Embryonic facial prominence (tissue), 1 donor: ENCODE results near the gene C6orf132.
"Not testable (repeated sequence)": the region's sequence is repeated elsewhere in the genome, so short reads cannot be mapped to it uniquely, and the experiment has no call there.

Experiments used
- DNase-seq: peaks from one replicate; pipeline ENCODE4 v3.0.0-alpha.2; 2016; ENCODE audit errors: extremely low spot score

Gene C6orf132, protein sequence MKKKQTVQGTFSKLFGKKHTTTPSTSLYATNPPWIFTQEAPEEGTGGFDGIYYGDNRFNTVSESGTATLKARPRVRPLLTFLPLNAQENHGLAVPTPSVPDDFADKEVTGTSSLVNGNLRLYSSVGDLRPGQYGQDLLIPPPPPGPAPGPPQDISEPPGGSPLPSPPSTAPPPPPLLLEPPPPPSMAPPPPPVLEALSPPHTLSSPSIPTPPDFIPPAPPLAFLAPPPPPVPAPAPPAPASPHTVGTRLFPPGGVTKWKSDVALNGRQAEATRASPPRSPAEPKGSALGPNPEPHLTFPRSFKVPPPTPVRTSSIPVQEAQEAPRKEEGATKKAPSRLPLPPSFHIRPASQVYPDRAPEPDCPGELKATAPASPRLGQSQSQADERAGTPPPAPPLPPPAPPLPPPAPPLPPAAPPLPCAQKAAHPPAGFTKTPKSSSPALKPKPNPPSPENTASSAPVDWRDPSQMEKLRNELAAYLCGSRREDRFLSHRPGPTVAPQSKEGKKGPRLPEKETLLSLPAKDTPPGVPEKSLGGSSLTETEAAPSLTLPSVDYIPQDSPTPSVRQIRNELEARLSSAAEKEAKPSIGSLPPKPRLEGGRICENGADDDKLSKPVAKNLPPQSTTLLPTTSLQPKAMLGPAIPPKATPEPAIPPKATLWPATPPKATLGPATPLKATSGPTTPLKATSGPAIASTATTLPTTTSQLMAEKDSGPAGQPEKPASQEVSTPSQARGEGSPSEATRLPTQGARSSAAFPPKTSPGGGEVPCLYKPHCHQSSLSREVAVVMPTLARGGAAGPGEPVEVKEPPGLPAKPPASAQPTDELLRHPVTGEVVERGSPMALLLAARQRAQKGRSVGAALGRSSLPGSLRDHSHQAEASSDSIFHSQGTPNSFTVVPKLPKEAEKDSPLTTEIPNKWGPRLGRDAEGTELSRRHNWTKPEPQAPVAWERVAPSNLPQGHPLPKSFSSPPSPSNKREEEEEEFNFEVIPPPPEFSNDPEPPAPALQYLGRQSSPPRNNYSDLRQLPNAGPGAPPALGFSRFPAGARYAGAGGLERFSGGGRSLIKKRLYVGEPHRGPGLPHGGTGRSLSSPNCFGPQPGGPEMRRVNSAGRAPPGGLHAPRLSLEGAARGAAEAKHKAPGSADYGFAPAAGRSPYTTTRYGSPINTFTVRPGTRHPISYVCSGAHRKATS

DNA sequence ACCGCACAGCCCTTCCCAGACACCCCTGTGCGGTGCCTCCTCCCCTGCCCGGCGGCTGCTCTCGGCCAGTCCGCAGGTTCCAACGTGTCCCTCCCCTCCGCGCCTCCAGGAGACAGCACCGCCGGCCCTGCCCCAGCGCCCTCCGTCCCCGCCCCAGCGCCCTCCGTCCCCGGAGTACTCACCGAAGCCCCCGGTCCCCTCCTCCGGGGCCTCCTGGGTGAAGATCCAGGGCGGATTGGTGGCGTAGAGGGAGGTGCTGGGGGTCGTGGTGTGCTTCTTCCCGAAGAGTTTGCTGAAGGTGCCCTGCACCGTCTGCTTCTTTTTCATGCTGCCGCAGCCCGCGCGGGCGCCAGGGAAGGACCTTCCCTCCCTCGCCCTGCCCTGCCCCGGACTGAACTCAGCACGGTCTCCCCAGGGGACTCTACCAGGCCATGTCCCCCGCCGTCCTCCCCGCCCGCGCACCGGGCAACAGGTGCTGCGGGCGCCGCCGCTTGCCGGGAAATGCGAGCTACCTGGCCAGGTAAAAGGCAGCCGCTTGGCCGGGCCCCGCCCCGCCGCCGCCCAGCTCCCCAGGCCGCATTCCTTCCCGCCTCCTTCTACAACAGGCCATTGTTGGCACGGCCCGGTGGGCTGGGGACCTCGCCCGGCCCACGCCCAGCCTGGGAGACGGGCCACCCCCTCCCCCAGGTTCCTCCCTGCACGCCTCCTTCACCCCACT is at the start of gene C6orf132:
Gene C6orf132 (minus strand): TSS at position 503 of the 718 bp plus-strand sequence. CDS start 176 bp downstream, at position 327.
- no peak for DNase-seq

DNA sequence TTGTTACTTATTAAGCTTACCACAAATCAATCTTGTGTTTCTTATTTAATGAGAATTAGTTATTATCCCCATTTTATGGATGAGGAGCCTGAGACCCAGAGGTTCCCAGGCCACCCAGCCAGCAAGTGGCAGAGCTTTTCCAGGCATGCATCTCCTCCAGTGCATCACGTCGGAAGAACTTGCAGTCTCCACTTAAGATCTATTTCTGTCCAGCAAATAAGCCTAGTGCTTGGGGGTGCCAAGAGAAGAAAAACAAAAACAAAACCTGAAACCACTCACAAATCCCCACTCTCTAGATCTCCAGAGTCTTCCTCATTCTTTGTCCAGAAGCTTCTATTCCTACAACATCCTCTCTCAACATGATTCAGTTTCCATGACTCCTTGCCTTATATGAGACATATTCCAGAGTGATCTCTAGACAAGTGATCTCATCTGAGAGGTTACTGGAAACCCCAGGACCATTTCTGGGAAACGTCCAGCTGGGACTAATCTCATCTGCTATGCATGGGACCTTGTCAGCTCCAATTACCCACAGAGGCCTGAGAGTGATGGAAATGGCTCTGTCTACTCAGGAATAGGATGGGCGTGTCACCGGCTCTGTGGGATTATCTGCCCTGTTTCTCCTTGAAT is 48.2 kb upstream of the C6orf132 start:
- DNase-seq: no peak

DNA sequence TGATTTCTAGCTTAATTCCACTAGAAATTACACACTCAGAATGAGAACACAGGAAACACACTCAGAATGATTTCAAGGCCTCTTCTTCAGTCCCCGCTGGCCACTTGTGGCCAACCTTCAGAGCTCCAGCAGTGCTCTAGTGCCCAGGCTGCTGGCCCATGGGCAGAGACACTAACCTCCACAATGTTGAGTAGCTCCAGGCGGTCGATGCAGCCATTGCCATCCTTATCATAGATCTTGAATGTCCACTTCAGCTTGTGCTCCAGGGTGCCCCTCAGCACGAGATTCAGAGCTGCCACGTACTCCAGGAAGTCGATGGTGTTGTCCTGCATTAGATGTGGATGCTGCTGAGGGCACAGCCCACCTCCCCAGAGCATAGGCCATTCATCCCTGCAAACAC is 46.0 kb upstream of the C6orf132 start:
- DNase-seq: no peak

DNA sequence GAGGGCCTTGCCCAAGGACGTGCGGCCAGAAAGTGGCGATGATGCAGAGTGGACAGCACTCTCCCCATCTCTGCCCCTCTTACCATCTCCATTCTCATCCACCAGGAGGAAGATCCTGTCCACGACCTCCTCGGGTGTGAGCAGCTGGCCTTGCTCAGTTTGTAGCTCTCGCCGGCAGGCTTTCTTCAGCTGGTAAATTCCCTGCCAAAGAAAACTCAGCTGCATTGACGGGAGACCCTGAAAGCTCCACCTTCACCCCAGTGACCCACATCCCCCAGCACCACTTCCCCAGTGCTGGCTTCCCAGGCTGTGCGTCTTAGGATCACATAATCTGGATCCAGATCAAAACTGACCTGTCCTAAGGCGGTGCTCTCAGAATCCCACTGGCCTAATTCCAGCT is 43.2 kb upstream of the C6orf132 start:
- no peak for DNase-seq

DNA sequence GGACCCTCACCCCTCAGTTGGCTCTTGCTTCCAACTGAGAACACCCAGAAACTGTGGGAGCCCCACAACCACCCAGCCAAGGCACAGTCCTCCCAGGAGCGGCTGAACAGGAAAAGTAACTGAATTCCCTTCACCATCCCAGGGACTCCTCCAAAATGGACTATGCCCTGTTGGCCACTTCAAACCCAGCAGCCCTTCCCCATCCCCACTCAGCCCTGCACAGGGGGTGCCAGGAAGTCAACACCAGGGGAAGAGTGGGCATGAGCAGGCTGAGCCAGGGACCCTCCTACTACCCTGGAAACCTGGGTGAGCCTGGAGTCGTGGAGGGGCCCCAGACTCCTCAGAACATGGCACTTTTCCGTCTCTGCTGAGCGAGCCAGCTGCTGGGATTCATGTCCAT is 42.1 kb upstream of the C6orf132 start:
- DNase-seq: no peak

DNA sequence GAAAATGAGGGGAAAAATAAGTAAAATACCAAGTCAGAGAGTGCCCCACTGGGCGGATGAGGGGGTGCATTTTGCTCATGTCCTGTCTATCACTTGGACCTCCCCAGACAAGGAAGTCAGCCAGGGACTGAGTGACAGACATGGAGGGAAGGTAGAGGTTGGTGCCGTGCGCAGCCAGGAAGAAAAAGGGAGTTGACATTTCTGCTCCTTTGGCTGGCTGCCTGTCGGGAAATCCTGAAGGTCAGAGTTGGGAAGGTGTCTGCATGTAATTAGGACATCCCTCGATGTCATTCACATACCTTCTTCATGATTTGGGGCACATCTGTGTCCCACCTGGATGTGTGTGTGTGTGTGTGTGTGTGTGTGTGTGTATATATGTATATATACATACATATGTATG is 39.7 kb upstream of the C6orf132 start:
- no peak for DNase-seq

DNA sequence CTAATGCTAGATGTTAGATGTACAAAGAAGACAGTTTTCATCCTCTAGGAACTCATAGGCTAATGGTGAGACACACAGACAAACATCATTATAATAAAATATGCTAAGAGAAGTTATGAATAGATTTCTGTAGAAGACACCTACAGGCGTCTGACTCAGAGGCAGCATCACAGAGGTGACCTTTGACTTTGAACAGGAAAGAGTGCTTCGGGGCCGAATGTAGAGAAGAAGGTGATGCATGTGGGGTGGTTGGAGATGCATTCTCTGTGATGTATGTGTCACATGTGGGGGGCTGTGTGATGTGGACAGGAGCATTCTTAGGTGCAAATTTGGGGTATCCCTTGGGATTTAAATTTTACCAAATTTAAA is 37.5 kb upstream of the C6orf132 start:
- no peak for DNase-seq

DNA sequence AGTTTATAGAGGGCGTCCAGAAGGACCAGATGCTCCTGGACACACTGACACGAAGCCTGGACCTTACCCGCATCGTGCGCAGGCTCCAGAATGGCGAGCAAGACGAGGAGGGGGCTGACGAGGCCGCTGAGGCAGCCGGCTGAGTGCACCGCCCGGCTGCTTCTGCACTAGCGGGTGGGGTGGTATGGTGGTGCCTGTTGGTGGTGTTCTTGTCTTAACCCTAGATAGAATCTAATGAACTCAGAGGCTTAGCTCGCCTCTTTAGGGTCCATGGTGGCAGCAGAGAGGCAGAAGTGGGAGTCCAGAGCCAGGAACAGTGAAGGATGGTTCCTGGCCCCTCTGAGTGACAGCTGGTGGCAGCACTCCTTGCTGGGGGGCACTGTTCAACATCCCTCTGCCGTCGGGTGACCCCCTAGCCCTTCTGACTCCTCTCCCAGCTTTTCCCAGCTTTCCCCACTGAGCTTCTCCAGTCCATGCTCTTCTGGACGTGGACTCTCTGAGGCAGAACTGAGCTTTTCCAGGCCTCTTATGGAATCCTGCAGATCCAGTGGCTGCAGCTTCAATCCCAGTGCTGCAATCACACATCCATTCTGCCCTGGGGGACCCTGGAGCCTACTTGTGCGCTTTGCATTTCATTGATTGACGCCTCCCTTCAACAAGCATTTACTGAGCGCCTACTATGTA is 37.0 kb upstream of the C6orf132 start:
- DNase-seq: no peak

DNA sequence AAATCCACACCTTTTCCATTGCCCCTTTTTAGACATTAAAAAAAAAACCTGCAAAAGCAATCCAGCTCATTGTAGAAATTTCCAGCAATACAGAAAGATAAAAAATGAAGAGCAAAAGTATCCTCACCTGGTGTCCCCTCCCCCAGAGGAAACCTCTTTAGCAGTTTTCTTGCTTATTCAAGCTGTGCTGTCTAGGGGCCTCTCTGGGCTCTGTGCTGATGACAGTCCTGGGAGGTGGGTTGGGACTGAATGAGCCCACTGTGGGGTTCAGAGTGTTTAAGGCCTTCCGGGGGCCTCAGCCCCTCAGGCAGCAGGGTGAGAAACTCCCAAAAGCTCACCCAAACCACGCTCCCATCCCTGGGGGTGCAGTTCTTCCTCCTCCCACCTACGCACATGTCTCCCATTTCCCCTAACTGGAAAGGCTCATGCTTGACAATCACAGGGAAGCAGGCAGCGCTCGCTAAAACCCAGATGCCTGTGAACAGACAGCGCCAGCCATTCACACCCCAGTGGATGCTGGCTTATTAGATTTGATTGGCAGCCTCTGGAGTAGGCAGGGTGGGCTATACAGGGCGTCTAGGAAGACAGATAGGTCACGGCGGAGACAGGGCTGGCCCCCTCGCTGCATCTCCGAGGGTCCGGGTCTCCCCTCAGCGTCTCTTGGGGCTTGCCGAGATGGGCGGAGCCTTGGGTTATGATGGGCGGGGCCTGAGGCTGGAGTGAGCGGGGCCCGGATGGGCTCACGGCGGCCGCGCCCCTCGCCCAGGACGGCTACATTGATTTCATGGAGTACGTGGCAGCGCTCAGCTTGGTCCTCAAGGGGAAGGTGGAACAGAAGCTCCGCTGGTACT is 35.3 kb upstream of the C6orf132 start:
- DNase-seq: no peak

DNA sequence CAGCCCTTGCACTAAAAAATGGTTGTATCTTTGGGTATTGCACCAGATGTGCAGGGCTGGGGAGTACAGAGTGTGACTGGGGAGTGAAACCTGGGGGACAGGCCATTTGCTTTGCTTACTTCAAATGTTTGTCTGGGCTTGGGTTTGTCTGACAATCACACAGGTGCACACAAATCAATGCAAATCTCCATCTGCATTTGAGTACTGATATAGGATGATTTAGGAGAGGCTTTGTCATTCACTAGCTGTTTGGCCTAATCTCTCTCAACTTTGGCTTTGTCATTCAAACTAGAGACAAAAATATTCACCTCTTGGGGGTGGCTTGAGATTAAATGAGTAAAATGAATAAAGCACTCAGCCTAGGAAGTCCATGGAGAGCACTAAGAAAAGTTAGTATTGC is 34.6 kb upstream of the C6orf132 start:
- no peak for DNase-seq

DNA sequence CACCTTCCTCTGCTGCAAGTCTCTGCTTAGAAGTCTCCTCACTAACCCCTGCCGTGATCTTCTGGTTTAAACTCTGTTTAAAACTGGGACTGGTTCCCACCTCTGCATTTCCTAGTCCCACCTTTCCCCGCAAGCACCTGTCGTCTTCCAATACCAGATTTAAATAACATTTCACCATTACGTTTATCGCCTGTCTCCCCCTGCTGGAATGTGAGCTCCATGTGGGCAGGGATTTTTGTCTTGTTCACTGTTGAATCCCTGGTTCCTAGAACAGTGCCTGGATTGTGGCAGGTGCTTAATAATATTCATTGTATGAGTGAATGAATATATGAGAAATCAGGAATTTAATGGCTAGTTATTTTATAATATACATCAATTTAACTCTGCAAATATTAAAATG is 33.4 kb upstream of the C6orf132 start:
- no peak for DNase-seq

DNA sequence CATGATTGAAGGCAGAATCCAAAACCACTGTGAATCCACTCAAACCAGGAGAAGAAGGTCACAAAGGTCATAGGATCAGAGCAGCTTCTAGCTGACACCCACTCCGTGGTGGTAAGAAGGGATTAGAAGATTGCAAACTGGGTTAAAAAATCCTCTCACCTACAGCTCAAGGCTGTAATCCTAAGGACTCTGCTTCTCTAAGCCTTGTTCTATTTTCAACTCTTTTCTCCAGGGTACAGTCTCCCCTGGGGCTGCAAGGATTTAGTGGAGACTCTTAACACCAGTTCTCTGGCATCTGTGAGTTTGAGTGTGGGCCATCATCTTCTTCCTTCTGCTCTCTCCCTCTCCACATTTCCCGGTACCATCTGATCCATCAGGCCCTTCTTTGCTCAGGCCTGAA is 30.7 kb upstream of the C6orf132 start, which contains the start of gene GUCA1A:
Gene GUCA1A (plus strand): TSS at position 264 of the 400 bp plus-strand sequence. CDS start 250 bp downstream, outside the sequence.
- DNase-seq: no peak

DNA sequence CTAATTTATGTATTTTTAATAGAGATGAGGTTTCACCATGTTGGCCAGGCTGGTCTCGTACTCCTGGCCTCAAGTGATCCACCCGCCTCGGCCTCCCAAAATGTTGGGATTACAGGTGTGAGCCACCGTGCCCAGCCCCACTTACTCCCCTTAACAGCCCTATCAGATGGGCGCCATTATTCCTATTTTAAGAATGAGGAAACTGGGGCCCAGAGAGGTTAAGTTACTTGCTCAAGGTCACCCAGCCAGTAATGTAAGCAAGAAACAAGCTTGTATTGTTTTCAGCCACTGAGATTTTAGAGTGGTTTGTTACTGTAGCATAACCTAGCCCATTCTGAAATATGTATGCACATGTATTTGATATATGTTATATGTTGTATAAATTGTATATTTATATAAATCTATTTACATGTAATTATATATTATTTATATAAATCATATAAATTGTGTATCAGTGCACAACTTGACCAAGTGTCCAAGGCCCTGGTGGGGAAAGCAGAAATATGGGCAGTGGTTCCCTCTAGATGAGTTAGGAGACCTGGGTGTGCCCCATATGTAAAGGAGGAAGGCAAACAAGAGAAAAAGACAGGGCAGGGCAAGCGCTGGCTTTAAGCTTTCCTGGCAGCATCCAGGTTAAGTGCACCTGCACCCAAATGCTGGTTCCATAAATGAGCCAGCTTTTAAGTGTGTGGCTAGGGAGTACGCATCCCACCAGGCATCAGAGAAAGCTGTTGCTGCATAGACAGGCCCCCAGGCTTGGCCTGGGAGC is 29.6 kb upstream of the C6orf132 start:
- DNase-seq: no peak

DNA sequence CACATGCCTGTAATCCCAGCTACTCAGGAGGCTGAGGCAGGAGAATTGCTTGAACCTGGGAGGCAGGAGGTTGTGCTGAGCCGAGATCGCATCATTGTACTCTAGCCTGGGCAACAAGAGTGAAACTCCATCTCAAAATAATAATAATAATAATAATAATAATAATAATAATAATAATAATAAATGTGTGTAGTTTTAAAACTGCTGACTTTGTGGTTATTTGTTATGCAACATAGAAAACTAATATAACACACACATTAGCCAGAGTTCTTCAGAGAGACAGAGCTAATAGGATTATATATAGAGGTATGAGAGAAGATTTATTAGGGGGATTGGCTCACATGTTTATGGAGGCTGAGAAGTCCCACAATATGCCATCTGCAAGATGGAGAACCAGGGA is 27.4 kb upstream of the C6orf132 start:
- not testable (repeated sequence) for DNase-seq

DNA sequence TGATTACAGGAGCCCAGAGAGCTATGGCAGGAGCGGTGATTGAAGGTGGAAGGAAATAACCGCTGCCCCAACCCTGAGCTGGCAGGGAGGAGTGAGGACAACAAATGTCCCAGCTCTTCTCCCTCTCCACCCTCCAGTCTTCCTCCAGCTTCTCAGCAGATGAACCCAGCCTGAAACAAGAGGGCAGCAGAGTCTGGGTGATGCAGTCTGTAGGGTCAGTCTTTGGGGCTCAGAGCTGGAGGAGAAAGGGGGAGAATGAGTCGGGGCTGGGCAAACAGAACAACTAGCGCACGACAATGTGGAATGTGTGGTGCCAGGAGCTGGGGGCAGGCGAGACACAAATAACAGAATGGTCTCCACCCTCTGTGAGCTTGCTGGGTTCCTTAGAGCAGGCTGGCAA is 26.2 kb upstream of the C6orf132 start:
- no peak for DNase-seq

DNA sequence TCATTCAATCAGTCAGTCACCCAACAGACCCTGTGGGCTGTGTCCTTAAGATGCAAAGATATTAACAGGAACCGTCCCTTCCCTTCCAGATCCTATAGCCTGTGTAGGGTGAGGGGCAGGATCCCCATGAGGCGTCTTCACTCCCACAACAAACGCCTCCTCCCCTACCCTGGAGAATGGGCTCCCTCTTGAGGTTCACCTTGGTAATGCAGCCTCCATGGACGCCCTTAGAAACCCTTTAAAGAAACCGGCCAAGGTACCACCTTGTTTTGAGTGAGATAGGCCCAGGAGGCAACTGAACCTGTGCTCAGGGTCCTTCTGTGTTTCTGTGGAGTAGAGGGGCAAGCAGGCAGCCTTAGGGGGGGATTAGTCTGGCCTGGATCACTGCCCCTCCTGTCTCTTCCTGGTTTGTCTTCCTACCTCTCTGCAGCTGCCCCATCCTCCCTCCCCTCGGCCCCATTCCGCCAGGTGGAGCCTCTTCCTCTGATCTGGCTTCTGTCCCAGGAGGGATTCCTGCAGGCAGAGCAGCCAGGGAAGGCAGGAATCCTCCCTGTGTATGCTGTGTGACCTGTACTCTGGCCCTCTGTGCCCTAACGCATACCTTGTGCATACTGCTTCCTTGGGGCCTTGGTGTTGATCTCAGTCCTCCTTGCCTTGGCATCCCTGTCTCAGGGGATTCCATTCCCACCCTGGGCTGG is 24.2 kb upstream of the C6orf132 start:
- no peak for DNase-seq

DNA sequence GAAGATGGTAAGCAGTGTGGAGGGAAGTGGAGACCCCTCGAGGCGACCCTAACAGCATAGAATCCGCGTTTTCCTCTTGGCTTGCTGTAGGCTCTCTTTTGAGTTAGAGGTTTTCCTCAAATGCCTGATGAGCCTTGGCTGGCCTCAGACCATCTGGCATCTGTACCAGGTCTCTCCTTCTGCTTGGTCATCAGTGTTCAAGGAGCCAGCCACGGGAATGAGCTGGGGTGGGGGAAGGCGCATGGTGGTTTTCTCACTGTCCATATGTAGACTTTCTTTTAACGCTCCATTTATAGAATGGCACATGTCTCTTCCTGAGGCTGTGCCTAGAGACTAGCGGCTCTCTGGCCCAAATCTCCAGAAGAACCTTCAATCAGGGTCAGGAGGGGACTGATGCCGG is 22.6 kb upstream of the C6orf132 start:
- no peak for DNase-seq

DNA sequence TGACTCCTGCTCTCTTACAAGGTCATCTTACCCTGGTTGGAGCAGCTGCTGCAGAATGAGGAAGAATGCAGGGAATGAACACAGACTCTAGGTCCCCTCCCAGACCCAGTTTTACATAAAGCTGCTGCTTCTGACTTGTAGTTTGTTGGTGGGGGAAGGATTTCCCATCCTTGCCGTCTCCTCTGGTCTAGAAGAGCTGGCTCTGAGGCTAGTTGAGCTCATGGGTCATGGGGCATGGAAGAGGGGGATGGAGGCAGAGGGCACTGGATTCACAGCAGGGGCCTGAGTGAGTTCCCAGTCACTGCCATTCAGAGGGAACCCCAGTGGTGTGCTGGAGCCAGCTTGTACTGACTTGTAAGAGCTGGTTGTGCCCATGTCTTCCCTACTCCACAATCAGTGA is 21.6 kb upstream of the C6orf132 start:
- DNase-seq: no peak
